Activated T-cell treated with anti-CD3 and anti-CD28 coated beads for 1 hour (primary cell): ENCODE results near the gene ZNF804B.

Experiments
- DNase-seq: peaks from one replicate; pipeline ENCODE4 v3.0.0-alpha.2; 2020; ENCODE audit warnings: low read depth

The ZNF804B gene

DNA sequence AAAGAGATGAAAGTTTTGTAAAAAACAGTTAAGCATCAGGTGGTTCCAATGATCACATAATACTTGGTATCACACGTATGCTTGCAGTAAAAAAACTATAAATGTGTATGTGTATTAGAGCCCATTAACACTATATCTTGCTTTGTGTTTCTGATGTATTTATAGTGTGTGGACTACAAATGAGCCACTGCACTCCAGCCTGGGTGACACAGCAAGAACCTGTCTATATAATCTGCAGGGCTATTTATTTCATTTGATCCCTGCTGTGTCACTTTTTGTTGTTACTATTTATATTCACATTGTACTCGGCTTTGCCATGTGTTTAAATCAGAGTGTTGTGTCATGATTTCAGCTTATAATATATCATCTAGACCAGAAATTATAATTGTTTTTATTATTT lies 523.8 kb downstream of the ZNF804B start:
- DNase-seq = no peak

DNA sequence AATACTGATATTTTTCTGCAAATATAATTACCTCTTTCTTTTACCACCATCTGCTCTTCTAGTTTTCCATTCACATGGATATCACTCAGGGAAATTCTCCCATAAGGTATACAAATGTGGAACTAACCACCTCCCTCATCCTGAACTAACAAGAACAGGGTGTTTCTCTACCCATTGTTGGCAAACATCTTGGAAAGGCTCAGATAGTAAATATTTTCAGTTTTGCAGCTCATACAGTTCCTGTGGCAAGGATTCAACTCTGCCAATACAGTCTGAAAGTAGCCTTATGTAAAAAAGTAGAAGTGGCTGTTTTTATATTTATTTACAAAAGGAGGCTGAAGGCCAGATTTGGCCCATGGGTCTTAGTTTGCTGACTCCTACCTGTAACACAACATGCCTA lies 549.0 kb downstream of the ZNF804B start:
- no peak for DNase-seq

DNA sequence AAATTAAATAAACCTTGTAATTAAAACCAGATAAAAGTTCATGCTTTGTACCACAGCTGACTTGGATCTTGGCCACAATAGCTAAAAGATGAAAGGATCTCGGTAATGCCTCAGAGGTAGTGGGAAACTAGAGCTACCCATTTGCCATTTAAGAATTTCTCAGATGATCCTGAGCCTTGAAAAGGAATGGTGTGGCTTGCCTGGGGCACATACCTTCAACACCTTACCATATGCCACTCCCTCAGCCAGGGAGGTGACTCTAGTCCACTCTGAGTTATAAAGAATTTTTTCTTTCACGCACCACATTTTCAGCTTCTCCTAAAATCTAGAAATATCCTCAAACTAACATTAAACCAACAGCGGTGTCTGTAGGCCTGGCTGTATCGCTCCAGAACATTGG lies 552.4 kb downstream of the ZNF804B start:
- no peak for DNase-seq

- no peak for DNase-seq
These were observed 553.1 kb downstream of the ZNF804B start for GRCh38 chr7:89312551-89312950.

DNA sequence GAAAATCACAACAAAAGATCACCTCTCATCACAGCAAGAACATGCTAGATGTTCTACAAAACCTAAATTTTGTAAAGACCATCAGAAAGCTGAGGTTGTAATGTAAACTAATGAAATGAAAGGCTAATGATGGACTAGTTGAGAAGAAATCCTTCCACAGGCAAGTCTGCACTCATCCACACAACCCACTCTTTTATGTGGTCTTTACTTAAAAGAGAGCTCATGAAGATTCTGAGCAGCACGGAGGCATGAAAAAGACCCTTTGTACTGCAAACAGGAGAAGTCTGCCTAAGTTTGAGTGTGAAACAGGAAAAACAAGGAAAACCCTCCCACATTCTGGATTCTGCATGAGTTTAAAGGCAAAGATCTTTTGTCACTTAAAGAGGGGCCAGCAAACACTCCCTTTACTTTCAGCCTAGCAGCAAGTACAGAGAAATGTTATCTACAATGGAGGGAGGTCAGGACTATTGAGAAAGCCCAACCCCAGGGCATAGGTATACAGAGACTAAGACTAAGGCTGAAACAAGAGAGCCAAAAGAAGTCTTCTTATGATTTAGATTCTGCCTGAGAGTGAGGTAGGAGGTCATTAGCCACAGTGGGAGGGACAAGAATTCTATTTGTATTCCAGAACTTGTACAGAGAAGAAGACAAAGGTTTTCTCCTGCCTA lies 557.2 kb downstream of the ZNF804B start:
- no peak for DNase-seq

DNA sequence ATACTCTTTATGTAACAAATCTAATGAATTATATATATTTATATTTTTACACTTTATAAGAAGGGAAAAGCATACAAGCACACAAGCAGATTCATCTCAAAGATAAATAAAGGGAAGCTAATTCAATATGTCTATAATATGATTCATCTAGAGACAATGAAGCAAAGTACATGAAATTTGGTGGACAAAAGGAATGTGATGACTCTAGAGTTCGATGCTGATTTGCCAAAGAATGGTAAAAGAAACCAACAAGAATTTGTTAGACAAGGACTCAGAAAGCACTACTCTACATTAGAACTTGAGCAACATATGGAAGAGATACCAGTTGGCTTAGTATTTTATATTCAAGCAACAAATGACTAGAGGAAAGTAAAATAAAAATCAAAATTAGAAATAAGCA lies 572.5 kb downstream of the ZNF804B start:
- no peak for DNase-seq

GRCh38 chr7:89334797-89335196 lies 575.3 kb downstream of the ZNF804B start:
- DNase-seq = no peak

GRCh38 chr7:89335490-89335889 lies 576.0 kb downstream of the ZNF804B start:
- no peak for DNase-seq

GRCh38 chr7:89336121-89336520 lies 576.6 kb downstream of the ZNF804B start:
- no peak for DNase-seq

GRCh38 chr7:89339748-89340147 lies 580.2 kb downstream of the ZNF804B start:
- DNase-seq = no peak

DNA sequence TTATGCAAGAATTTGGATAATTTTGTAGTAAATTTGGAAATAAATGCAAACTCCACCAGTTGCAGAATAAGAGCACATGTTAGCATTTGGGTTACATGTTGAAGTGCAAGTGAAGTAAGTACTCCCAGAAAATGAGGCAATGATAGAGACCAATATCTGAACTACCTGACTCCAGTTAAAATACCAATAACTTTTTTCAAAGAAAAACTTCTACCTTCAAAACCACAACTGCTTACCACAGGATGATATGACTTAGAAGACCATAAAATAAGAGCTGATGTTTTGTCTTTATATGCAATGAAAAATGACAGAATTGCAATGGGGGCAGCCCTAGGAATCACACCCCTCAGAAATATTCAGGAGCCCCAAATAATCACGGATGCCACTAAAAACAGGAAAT lies 597.6 kb downstream of the ZNF804B start:
- DNase-seq = no peak

DNA sequence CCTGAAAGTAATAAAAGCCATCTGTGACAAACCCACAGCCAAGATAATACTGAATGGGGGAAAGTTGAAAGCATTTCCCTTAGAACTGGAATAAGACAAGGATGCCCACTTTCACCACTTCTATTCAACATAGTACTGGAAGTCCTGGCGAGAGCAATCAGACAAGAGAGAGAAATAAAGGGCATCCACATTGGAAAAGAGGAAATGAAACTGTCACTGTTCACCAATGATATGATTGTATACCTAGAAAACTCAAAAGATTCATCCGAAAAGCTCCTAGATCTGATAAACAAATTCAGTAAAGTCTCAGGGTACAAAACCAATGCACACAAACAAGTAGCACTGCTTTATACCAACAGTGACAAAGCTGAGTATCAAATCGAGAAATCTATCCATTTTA lies 617.7 kb downstream of the ZNF804B start:
- no peak for DNase-seq

DNA sequence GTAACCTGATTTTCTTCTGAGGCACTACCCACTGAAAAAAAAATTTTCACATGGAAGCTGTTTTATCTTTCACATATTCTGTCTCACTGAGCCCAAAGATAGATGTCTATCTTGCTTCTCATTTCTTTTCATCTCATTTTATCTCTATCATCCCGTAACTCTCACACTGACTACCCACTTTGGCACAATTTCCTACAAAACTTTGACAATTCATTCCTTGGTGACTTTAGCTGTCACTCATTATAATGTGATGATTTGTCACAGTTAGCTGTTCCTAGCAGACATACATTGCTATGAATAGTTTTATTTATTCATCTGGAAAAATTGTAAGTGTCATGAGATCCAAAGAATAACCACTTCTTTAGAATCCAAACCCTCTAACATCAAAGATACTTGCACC lies 625.9 kb downstream of the ZNF804B start:
- no peak for DNase-seq
